Mucosa of descending colon (tissue), 3 donors: ENCODE results near the gene TARM1. TPM values are rescaled to one million over a fixed set of nuclear protein-coding genes. Genes with fewer than 3 reads are reported as not detected.
A peak's percentile ranks its signal among the peaks of the same experiment; 100 is the strongest.
"Not testable (repeated sequence)": the region's sequence is repeated elsewhere in the genome, so short reads cannot be mapped to it uniquely, and the experiment has no call there.

ENCODE experiments used
- ATAC-seq: fragments of 200-7000 bp; cut with Tn5 transposase; one replicate; pipeline ENCODE4 v1.9.1; 2020; ENCODE audit warnings: mild to moderate bottlenecking, moderate library complexity
- DNase-seq, 3 donors: peaks; one replicate each; pipeline ENCODE4 v3.0.0-alpha.2; 2020
- H3K36me3 ChIP-seq: fragments of 200-600 bp; one replicate; pipeline ENCODE4 v1.8.0; 2021; ENCODE audit warnings: low read depth, mild to moderate bottlenecking
- H3K4me1 ChIP-seq: fragments of 200-600 bp; one replicate; pipeline ENCODE4 v1.8.0; 2021; ENCODE audit warnings: low read depth, mild to moderate bottlenecking
- H3K4me3 ChIP-seq: fragments of 200-600 bp; one replicate; pipeline ENCODE4 v1.8.0; 2021; ENCODE audit warnings: mild to moderate bottlenecking
- H3K9me3 ChIP-seq: fragments of 200-600 bp; one replicate; pipeline ENCODE4 v1.8.0; 2021; ENCODE audit warnings: mild to moderate bottlenecking
- intact Hi-C, 2 donors: fragments of 100-400 bp; cut with DNase I in 1 of 2; cut with micrococcal nuclease in 1 of 2; formaldehyde crosslinking; loops; one replicate each; pipeline versions ENCODE4 v1.11.0 to v1.11.1; 2022; cut with DNase I, micrococcal nuclease
- total RNA-seq, 3 donors: library from RNA; stranded (reverse); fragmentation: NEBNext Ultra II Directional in 2 of 3; extraction: Animal tissue kit (Norgen Biotek cat#: 25700) in 2 of 3; gene quantifications; one replicate each; pipeline versions ENCODE4 v1.2.1 to v1.2.4, GENCODE V29; 2021 to 2023
- TF ChIP-seq, protein P1 (sequence below): fragments of 200-600 bp; IDR thresholded peaks from one replicate; pipeline ENCODE4 v1.8.0; 2022; ENCODE audit warnings: antibody characterized with exemption, mild to moderate bottlenecking
- donor health status: DM: no; HTN: no; CAD: no; lungs with moderate emphysema.
- donor health status: DM: no; HTN: no; CAD: no.
- donor health status: DM: no; HTN: yes; CAD: no.

TARM1 gene
- total RNA-seq, 3 donors from 2014 or later = not detected

DNA sequence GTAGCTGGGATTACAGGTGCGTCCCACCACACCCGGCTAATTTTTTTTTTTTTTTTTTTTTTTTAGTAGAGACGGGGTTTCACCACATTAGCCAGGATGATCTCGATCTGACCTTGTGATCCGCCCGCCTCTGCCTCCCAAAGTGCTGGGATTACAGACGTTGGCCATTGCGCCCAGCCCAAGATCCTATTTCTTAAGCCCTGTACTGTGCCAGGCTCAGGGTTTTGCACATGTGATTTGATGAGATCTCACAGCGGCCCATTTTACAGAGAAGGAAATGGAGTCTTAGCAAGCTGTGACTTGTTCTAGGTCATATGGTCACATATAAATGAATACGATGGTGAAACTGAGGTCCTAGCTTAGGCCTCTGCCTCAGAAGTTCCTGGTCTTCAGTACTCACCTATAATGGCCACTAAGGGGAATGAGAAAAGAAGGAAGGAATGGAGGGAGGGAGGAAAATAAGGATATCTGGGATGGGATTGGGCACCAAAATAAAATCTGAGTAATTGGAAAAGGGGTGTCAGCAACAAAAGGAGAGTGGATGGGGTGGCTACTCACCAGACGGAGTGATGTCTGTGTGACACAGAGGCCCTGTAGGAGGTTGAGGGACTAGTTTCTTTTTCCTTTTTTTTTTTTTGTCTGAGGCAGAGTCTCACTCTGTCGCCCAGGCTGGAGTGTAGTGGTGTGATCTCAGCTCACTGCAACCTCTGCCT lies 18.2 kb upstream of the TARM1 start:
- ATAC-seq = no peak
- H3K36me3 ChIP-seq = no peaks in the 10 kb centered on the region
- no peak overlapping the region for H3K4me3 ChIP-seq
- no peak for DNase-seq
- no peaks in the 10 kb centered on the region for H3K9me3 ChIP-seq
- intact Hi-C loops = no loop called here
- peaks cover 10% of the 10 kb centered on the region for H3K4me1 ChIP-seq
- TF ChIP-seq, protein P1, sequence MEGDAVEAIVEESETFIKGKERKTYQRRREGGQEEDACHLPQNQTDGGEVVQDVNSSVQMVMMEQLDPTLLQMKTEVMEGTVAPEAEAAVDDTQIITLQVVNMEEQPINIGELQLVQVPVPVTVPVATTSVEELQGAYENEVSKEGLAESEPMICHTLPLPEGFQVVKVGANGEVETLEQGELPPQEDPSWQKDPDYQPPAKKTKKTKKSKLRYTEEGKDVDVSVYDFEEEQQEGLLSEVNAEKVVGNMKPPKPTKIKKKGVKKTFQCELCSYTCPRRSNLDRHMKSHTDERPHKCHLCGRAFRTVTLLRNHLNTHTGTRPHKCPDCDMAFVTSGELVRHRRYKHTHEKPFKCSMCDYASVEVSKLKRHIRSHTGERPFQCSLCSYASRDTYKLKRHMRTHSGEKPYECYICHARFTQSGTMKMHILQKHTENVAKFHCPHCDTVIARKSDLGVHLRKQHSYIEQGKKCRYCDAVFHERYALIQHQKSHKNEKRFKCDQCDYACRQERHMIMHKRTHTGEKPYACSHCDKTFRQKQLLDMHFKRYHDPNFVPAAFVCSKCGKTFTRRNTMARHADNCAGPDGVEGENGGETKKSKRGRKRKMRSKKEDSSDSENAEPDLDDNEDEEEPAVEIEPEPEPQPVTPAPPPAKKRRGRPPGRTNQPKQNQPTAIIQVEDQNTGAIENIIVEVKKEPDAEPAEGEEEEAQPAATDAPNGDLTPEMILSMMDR = no peak

DNA sequence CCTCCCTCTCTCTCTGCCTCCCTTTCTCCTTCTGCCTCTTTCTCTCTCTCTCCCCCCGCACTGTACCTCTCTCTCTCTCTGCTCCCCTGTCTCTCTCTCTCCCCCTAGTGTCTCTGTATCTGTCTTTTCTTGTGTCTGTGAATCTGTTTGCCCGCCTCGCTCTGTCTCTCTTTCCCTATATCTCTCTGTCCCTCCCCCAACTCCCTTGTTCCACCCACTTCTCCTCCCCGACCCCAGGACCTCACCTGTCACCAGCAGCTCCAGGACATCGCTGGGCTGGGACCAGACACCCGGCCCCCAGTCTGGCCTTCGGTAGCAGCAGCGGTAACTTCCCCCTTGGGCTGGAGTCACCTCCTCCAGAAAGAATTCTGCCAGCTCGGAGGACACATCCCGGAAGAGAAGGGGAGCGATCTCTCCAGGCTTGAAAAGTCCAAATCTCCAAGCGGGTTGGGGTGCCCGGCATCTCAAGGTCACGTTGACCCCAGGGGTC lies 15.5 kb upstream of the TARM1 start:
- intact Hi-C loops = no loop called here
- no peak overlapping the region for H3K4me3 ChIP-seq

DNA sequence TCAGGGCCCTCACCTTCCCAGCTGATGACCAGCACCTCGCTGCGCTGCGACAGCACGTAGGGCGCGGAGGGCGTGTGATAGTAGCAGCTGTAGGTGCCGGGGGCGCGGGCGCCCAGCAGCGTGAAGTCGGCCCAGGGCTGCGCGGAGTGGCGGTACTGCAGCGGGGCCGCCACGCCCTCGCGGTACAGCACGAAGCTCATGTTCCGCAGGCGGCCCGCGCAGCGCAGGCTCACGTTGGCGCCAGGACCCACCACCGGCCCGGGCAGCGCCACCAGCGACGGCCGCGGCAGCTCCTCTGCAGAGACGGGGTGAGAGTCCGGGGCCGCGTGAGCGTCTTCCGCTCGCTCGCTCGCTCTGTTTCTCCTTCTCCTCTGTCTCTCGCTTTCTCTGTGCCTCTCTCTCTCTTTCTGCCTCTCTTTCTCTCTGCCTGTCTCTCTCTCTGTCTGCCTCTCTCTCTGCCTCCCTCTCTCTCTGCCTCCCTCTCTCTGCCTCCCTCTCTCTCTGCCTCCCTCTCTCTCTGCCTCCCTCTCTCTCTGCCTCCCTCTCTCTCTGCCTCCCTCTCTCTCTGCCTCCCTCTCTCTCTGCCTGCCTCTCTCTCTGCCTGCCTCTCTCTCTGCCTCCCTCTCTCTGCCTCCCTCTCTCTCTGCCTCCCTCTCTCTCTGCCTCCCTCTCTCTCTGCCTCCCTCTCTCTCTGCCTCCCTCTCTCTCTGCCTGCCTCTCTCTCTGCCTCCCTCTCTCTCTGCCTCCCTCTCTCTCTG lies 14.9 kb upstream of the TARM1 start:
- H3K4me1 ChIP-seq, H3K9me3 ChIP-seq, intact Hi-C loops, H3K36me3 ChIP-seq, H3K4me3 ChIP-seq: not testable (repeated sequence)
- DNase-seq (peak; percentile 32 to 72 (median 64)), ATAC-seq (peak; percentile 88)

More for the DNA sequence above, 15.5 kb upstream of the TARM1 start:
- TF ChIP-seq, protein P1 = no peak
- H3K9me3 ChIP-seq = no peaks in the 10 kb centered on the region
- no peaks in the 10 kb centered on the region for H3K36me3 ChIP-seq
- ATAC-seq (peak; percentile 73), DNase-seq (no peak)
- H3K4me1 ChIP-seq = peaks cover 6% of the 10 kb centered on the region

DNA sequence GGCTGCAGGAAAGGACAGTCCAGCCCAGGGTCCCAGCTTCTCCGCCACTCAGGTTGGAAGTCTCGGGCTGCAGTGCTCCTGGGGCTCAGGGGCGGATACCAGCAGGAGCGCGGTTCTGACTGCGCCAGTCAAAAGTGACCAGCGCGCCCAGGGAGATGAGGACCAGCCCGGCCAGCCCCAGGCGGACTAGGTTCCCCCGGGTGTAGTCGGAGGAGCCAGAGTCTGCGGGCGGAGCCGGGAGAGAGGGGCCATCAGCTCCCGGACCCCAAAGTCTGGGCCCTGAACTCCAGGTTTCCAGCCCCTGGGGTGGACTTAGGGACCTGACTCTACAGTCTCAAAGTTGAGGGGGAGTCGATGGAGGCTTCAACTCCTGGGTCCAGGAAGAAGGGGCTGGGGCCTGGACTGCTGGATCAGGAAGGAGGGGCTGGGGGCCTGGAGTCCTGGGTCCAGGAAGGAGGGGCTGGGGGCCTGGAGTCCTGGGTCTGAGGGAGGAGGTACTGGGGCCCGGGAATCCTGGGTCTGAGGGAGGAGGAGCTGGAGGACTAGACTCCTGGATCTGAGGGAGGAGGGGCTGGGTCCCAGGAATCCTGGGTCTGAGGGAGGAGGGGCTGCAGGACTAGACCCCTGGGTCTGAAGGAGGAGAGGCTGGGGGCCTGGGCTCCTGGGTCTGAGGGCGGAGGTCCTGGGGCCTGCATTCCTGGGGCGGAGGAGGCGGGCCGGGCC lies 14.1 kb upstream of the TARM1 start:
- TF ChIP-seq, protein P1 = no peak
- Histone ChIP-seq H3K36me3 (no peaks in the 10 kb centered on the region), H3K4me3 (no peak overlapping the region), H3K4me1 (peaks cover 6% of the 10 kb centered on the region), H3K9me3 (no peaks in the 10 kb centered on the region)
- peak in 1 of 3 donors; percentile 54 for DNase-seq
- intact Hi-C loops = no loop called here
- no peak for ATAC-seq

DNA sequence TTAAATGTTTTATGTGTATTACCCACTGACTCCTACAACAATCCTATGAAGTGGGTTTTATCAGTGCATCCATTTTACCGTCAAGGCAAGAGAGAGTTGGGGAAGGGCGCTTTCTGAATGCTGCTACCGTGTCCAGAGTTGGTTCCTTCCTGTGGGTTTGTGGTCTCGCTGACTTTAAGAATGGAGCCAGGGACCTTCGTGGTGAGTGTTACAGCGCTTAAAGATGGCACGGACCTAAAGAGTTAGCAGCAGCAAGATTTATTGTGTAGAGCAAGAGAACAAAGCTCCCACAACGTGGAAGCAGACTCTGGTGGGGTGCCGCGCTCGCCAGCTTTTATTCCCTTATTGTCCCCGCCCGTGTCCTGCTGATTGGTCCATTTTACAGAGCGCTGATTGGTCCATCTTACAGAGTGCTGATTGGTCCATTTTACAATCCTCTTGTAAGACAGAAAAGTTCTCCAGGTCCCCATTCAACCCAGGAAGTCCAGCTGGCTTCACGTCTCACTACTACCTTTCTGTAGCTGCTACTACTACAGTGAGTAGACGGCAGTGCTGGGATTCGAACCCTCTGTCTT lies 13.3 kb upstream of the TARM1 start:
- no peak for DNase-seq
- TF ChIP-seq, protein P1 = no peak

More for the DNA sequence above, 13.3 kb upstream of the TARM1 start:
- intact Hi-C loops = no loop called here
- H3K9me3 ChIP-seq = no peaks in the 10 kb centered on the region
- H3K36me3 ChIP-seq = no peaks in the 10 kb centered on the region
- H3K4me1 ChIP-seq = peaks cover 6% of the 10 kb centered on the region
- no peak for ATAC-seq
- H3K4me3 ChIP-seq = no peak overlapping the region
